ENCODE data around the gene SYT17. TPM values are rescaled to one million over a fixed set of nuclear protein-coding genes. Genes with fewer than 3 reads are reported as not detected.

The SYT17 gene
- polyA plus RNA-seq, 2 of the 4 experiments (the other 2 are of a cell fraction): 9.8 to 18.7 TPM

DNA sequence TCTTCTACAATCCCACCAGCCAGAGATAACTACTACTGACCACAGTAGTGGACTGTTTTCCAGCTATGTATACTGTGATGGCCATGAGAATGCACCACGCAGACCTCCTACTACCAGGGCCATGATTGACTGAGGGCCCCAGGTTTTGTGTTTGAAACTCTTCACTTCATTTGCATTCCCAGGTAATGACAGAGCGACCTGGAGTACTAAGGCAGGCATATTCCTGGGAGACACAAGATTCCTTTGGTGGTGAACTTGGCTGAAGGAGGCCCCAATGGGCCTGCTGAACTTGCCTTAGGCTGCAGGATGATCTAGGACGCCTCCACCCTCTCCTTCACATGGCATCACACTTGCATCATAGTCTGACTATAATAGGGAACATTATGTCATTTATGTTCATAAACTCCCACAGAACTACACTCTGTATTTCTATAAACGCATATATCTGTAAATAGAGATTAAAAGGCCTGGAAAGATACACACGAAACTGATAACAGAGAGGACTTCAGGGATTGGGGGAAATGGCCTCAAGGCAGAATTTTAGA, 147.9 kb downstream of the SYT17 start:
- Histone ChIP-seq H3K4me1 (no peaks in the 10 kb centered on the region), H3K9me3 (no peaks in the 10 kb centered on the region), H3K27ac (no peak overlapping the region), H3K4me2 (no peak overlapping the region), H3K4me3 (no peak overlapping the region)
- CTCF ChIA-PET: no interaction called here
- no peak for ATAC-seq
- no peak for DNase-seq (ENCODE audit: low read depth in 1 of 2, low spot score in 1 of 2)
- POLR2A ChIA-PET: no interaction called here
- 51% methylated on average over 5 of the region's 5 CpGs for WGBS (ENCODE audit: missing lambda C conversion rate)
- TF ChIP-seq JUN (IDR thresholded peaks at IDR 0.05) (no peak), RCOR1 (IDR thresholded peaks at IDR 0.05; ENCODE audit: low read depth, low read length) (no peak), NR3C1 (IDR thresholded peaks at IDR 0.05) (no peak), CHD4 (IDR thresholded peaks at IDR 0.05; ENCODE audit: borderline replicate concordance) (no peak), HDAC2 (IDR thresholded peaks at IDR 0.05) (no peak), RFX5 (IDR thresholded peaks at IDR 0.05) (no peak), HOXB5 (CRISPR knock-in tag; IDR thresholded peaks at IDR 0.05) (no peak), MAFK (IDR thresholded peaks at IDR 0.05; ENCODE audit: partially characterized antibody) (no peak), ZC3H11A (IDR thresholded peaks at IDR 0.05) (no peak)
- TF ChIP-seq, protein P1, sequence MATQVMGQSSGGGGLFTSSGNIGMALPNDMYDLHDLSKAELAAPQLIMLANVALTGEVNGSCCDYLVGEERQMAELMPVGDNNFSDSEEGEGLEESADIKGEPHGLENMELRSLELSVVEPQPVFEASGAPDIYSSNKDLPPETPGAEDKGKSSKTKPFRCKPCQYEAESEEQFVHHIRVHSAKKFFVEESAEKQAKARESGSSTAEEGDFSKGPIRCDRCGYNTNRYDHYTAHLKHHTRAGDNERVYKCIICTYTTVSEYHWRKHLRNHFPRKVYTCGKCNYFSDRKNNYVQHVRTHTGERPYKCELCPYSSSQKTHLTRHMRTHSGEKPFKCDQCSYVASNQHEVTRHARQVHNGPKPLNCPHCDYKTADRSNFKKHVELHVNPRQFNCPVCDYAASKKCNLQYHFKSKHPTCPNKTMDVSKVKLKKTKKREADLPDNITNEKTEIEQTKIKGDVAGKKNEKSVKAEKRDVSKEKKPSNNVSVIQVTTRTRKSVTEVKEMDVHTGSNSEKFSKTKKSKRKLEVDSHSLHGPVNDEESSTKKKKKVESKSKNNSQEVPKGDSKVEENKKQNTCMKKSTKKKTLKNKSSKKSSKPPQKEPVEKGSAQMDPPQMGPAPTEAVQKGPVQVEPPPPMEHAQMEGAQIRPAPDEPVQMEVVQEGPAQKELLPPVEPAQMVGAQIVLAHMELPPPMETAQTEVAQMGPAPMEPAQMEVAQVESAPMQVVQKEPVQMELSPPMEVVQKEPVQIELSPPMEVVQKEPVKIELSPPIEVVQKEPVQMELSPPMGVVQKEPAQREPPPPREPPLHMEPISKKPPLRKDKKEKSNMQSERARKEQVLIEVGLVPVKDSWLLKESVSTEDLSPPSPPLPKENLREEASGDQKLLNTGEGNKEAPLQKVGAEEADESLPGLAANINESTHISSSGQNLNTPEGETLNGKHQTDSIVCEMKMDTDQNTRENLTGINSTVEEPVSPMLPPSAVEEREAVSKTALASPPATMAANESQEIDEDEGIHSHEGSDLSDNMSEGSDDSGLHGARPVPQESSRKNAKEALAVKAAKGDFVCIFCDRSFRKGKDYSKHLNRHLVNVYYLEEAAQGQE (IDR thresholded peaks at IDR 0.05): no peak
- no peak for FAIRE-seq

DNA sequence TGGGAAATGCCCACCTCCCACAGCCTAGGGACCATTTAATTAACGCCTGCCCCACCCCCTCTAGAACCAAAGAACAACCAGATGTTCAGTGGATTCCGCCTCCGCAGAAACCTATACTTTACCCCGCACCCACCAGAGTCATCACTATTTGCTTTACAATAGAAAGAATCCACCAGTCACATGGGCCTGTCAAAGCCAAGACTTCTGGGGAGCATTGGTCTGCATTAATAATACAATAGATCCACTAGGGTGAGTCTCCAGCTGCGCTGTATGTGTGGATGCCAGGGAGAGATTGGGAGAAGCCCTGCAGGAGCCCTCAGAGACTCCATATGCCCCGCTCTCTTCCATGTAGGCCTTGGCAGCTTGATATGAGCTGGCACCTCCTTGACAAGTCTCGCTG, 148.8 kb downstream of the SYT17 start:
- DNase-seq (ENCODE audit: low read depth in 1 of 2, low spot score in 1 of 2) (no peak), FAIRE-seq (no peak), ATAC-seq (no peak)
- Histone ChIP-seq H3K9me3 (no peaks in the 10 kb centered on the region), H3K27ac (no peak overlapping the region), H3K4me1 (no peaks in the 10 kb centered on the region), H3K4me3 (no peak overlapping the region), H3K4me2 (no peak overlapping the region)
- TF ChIP-seq, protein P2, sequence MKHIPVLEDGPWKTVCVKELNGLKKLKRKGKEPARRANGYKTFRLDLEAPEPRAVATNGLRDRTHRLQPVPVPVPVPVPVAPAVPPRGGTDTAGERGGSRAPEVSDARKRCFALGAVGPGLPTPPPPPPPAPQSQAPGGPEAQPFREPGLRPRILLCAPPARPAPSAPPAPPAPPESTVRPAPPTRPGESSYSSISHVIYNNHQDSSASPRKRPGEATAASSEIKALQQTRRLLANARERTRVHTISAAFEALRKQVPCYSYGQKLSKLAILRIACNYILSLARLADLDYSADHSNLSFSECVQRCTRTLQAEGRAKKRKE (CRISPR knock-in tag; IDR thresholded peaks at IDR 0.05; ENCODE audit: low read depth): no peak
- TF ChIP-seq MAFK (IDR thresholded peaks at IDR 0.05; ENCODE audit: partially characterized antibody) (no peak), TP53 (CRISPR knock-in tag; IDR thresholded peaks at IDR 0.05) (no peak), HDAC2 (IDR thresholded peaks at IDR 0.05) (no peak), EP300 (IDR thresholded peaks at IDR 0.05) (no peak), KDM5A (IDR thresholded peaks at IDR 0.05) (no peak), RARB (CRISPR knock-in tag; IDR thresholded peaks at IDR 0.05) (no peak), CBX2 (IDR thresholded peaks at IDR 0.05; ENCODE audit: borderline replicate concordance, low read depth) (no peak), RCOR1 (IDR thresholded peaks at IDR 0.05; ENCODE audit: low read depth, low read length) (no peak), MAZ (IDR thresholded peaks at IDR 0.05; ENCODE audit: borderline replicate concordance, low read depth, low read length) (no peak), MYC (IDR thresholded peaks at IDR 0.05; ENCODE audit: borderline replicate concordance, low read length) (no peak), FOSB (CRISPR knock-in tag; IDR thresholded peaks at IDR 0.05) (no peak)
- ChIA-PET POLR2A (no interaction called here), CTCF (interaction anchor here (1.0 kb wide), 1 partner anchor 13 kb away, joined by 6 read pairs; no protein-coding TSS in a partner anchor)
- WGBS (ENCODE audit: missing lambda C conversion rate): 80% methylated on average over 6 of the region's 7 CpGs

Other genes with a start within 250 kb of the SYT17 start
- gene SMG1, start 241.8 kb upstream of the SYT17 start, polyA plus RNA-seq (2011; rRNA removed): 59.4 and 63.8 TPM in 2 replicates
- gene SMG1, start 241.8 kb upstream of the SYT17 start, polyA plus RNA-seq (2017; fragmentation: RNase III; extraction: RNeasy Plus Mini Kit Qiagen cat#74134 plus additional on column Dnase treatment): 14.4 to 18.3 TPM (median 15.7 TPM) in 3 replicates
- gene TMC7, start 184.3 kb upstream of the SYT17 start, polyA plus RNA-seq (2011; rRNA removed): 9.4 and 15.0 TPM in 2 replicates
- gene TMC7, start 184.3 kb upstream of the SYT17 start, polyA plus RNA-seq (2017; fragmentation: RNase III; extraction: RNeasy Plus Mini Kit Qiagen cat#74134 plus additional on column Dnase treatment): 5.4 to 7.5 TPM (median 7.0 TPM) in 3 replicates
- gene COQ7, start 100.6 kb upstream of the SYT17 start, polyA plus RNA-seq (2011; rRNA removed): 17.9 and 23.8 TPM in 2 replicates
- gene COQ7, start 100.6 kb upstream of the SYT17 start, polyA plus RNA-seq (2017; fragmentation: RNase III; extraction: RNeasy Plus Mini Kit Qiagen cat#74134 plus additional on column Dnase treatment): 15.9 to 18.5 TPM (median 16.3 TPM) in 3 replicates
- 17.5 and 18.3 TPM in 2 replicates for gene ITPRIPL2, start 54.3 kb upstream of the SYT17 start, polyA plus RNA-seq (2011; rRNA removed)
- gene ITPRIPL2, start 54.3 kb upstream of the SYT17 start, polyA plus RNA-seq (2017; fragmentation: RNase III; extraction: RNeasy Plus Mini Kit Qiagen cat#74134 plus additional on column Dnase treatment): 14.7 to 16.3 TPM (median 15.5 TPM) in 3 replicates
- gene CLEC19A, start 117.5 kb downstream of the SYT17 start, polyA plus RNA-seq (2011; rRNA removed): 0.09 and 0.15 TPM in 2 replicates
- gene CLEC19A, start 117.5 kb downstream of the SYT17 start, polyA plus RNA-seq (2017; fragmentation: RNase III; extraction: RNeasy Plus Mini Kit Qiagen cat#74134 plus additional on column Dnase treatment): 0.49 to 0.58 TPM (median 0.50 TPM) in 3 replicates
- 14.8 and 17.1 TPM in 2 replicates for gene TMC5, start 249.6 kb downstream of the SYT17 start, polyA plus RNA-seq (2011; rRNA removed)
- 8.3 to 11.1 TPM (median 9.5 TPM) in 3 replicates for gene TMC5, start 249.6 kb downstream of the SYT17 start, polyA plus RNA-seq (2017; fragmentation: RNase III; extraction: RNeasy Plus Mini Kit Qiagen cat#74134 plus additional on column Dnase treatment)

All from A549 (cell line).